Endothelial cell (in vitro differentiated cells): ENCODE data around the gene NAALAD2. TPM values are rescaled to one million over a fixed set of nuclear protein-coding genes. Genes with fewer than 3 reads are reported as not detected.

ENCODE experiments used
- DNase-seq: peaks from one replicate; pipeline ENCODE4 v3.0.0; 2021; ENCODE audit warnings: low spot score
- H3K27ac Mint-ChIP-seq: one replicate; pipeline ENCODE4 v1.8.0; 2021; ENCODE audit warnings: mixed read lengths, inconsistent platforms; ENCODE audit not compliant: unreplicated experiment
- H3K27me3 Mint-ChIP-seq: one replicate; pipeline ENCODE4 v1.8.0; 2021; ENCODE audit warnings: mild to moderate bottlenecking, moderate library complexity, mixed read lengths, inconsistent platforms; ENCODE audit not compliant: unreplicated experiment
- H3K36me3 Mint-ChIP-seq: one replicate; pipeline ENCODE4 v1.8.0; 2021; ENCODE audit warnings: mild to moderate bottlenecking, low read depth, mixed read lengths, inconsistent platforms; ENCODE audit not compliant: unreplicated experiment
- H3K4me1 Mint-ChIP-seq: one replicate; pipeline ENCODE4 v1.8.0; 2021; ENCODE audit warnings: mild to moderate bottlenecking, mixed read lengths, inconsistent platforms; ENCODE audit not compliant: unreplicated experiment
- H3K4me3 Mint-ChIP-seq: one replicate; pipeline ENCODE4 v1.8.0; 2021; ENCODE audit warnings: mild to moderate bottlenecking, mixed read lengths, inconsistent platforms; ENCODE audit not compliant: unreplicated experiment
- H3K9me3 Mint-ChIP-seq: one replicate; pipeline ENCODE4 v1.8.0; 2021; ENCODE audit warnings: mixed read lengths, inconsistent platforms; ENCODE audit not compliant: unreplicated experiment
- CTCF ChIP-seq: fragments of 200-600 bp; sonication (generic); IDR thresholded peaks from one replicate; pipeline ENCODE4 v1.5.0; 2021; ENCODE audit warnings: antibody characterized with exemption; ENCODE audit not compliant: unreplicated experiment
- total RNA-seq: library from RNA; stranded (reverse); fragmentation: NEBNext Ultra II Directional; extraction: Animal tissue kit (Norgen Biotek cat#: 25700); gene quantifications from one replicate; pipeline ENCODE4 v1.2.1, GENCODE V29; 2021; ENCODE audit not compliant: unreplicated experiment

Gene NAALAD2
- total RNA-seq, 1 donor from 2014 or later, result 30.9 TPM

DNA sequence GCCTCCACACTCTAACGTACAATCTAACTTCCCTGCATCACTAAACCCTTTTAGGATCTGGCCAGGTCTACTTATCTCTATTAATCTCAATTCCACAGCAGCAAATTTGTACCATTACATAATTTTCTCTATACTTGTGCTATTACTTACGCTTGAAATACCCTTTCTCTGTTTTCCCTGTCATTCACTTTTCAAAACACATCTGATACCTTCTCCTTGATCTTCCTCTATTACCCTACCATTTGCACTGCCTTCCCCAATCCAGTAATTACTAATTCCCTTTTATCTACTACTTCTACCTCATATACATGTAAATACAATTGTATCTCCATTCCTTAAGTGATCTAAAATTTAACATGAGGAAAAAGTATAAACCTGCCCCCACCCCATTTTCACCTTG, 74.4 kb downstream of the NAALAD2 start:
- no peak for TF ChIP-seq CTCF
- Mint-ChIP-seq H3K36me3 (peaks cover 16% of the 10 kb centered on the region), H3K4me3 (no peak overlapping the region), H3K27ac (no peak overlapping the region), H3K4me1 (no peaks in the 10 kb centered on the region), H3K27me3 (no peaks in the 10 kb centered on the region), H3K9me3 (no peaks in the 10 kb centered on the region)
- no peak for DNase-seq

DNA sequence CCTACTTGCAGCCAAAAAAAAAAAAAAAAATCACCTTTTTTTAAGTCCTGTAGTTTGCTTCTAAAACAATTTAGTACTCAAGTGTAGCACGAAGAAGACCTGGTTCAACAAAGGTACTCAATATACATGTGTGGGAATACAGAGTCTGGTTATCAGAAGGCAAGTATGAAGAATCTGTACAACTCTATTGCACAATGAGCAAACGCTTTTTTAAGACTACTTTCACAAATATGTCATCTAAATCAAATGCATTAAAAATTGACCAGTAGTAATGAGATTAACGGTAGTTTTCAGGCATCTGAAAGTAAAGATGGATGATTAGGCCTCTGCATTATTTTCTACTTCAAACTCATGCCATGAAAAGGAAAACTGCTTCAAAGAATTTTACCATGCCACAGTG, 78.9 kb downstream of the NAALAD2 start:
- DNase-seq, result no peak
- H3K27ac Mint-ChIP-seq, result no peak overlapping the region
- H3K9me3 Mint-ChIP-seq, result no peaks in the 10 kb centered on the region
- H3K36me3 Mint-ChIP-seq, result peaks cover 16% of the 10 kb centered on the region
- no peak overlapping the region for H3K4me3 Mint-ChIP-seq
- TF ChIP-seq CTCF, result no peak
- H3K27me3 Mint-ChIP-seq, result no peaks in the 10 kb centered on the region
- no peaks in the 10 kb centered on the region for H3K4me1 Mint-ChIP-seq

GRCh38 chr11:90216611-90217010, 82.1 kb downstream of the NAALAD2 start:
- TF ChIP-seq CTCF, result no peak

GRCh38 chr11:90218606-90219005, 84.1 kb downstream of the NAALAD2 start:
- H3K4me1 Mint-ChIP-seq, result peaks cover 30% of the 10 kb centered on the region
- peaks cover 13% of the 10 kb centered on the region for H3K36me3 Mint-ChIP-seq
- no peaks in the 10 kb centered on the region for H3K9me3 Mint-ChIP-seq
- no peak for DNase-seq
- H3K27ac Mint-ChIP-seq, result no peak overlapping the region
- no peak for TF ChIP-seq CTCF
- H3K27me3 Mint-ChIP-seq, result peaks cover 7% of the 10 kb centered on the region
- H3K4me3 Mint-ChIP-seq, result no peak overlapping the region

More at GRCh38 chr11:90216611-90217010, 82.1 kb downstream of the NAALAD2 start:
- Mint-ChIP-seq H3K4me1 (peaks cover 17% of the 10 kb centered on the region), H3K36me3 (peaks cover 13% of the 10 kb centered on the region), H3K27me3 (no peaks in the 10 kb centered on the region), H3K4me3 (no peak overlapping the region), H3K27ac (no peak overlapping the region), H3K9me3 (no peaks in the 10 kb centered on the region)
- DNase-seq, result no peak

DNA sequence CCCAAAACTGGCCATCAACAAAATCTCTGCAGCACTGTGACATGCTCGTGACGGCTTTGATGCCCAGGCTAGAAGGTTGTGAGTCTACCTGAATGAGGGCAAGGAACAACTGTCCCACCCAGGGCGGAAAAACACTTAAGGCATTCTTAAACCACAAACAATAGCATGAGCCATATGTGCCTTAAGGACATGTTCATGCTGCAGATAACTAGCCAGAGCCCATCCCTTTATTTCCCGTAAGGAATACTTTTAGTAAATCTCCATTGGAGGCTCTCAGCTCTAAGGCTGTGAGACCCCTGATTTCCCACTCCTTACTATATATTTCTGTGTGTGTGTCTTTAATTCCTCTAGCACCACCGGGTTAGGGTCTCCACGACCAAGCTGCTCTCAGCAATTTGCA, 85.0 kb downstream of the NAALAD2 start:
- H3K4me1 Mint-ChIP-seq, result peaks cover 34% of the 10 kb centered on the region
- H3K27ac Mint-ChIP-seq, result no peak overlapping the region
- no peak for TF ChIP-seq CTCF
- H3K9me3 Mint-ChIP-seq, result no peaks in the 10 kb centered on the region
- DNase-seq, result no peak
- peaks cover 10% of the 10 kb centered on the region for H3K27me3 Mint-ChIP-seq
- H3K4me3 Mint-ChIP-seq, result no peak overlapping the region
- peaks cover 13% of the 10 kb centered on the region for H3K36me3 Mint-ChIP-seq
